MM.1S (cell line): Measurements from ENCODE around the gene CBFB.

Source experiments
- CTCF ChIP-seq: fragments of 300-600 bp; sonication (generic); IDR thresholded peaks from 2 replicates; pipeline ENCODE4 v1.5.1; 2016; ENCODE audit warnings: antibody characterized with exemption, low read length, mixed read lengths
- EZH2 ChIP-seq: fragments of 300-600 bp; sonication (generic); optimal IDR thresholded peaks from 2 replicates; pipeline ENCODE3; 2017; ENCODE audit warnings: low read depth, mild to moderate bottlenecking, antibody characterized with exemption, low read length, mixed read lengths
- EZH2phosphoT487 ChIP-seq: fragments of 300-600 bp; sonication (generic); IDR thresholded peaks from 2 replicates; pipeline ENCODE4 v1.6.1; 2018; ENCODE audit warnings: antibody characterized with exemption, low read length

GRCh38 chr16:67036323-67036741, 7.4 kb downstream of the CBFB start:
- TF ChIP-seq CTCF, result no peak
- TF ChIP-seq EZH2phosphoT487, result no peak
- no peak for TF ChIP-seq EZH2
